HG03342 (cell line): Measurements from ENCODE around the gene SNX18.

ENCODE experiments used
- ATAC-seq: cut with Tn5 transposase; IDR thresholded peaks from one replicate; pipeline ENCODE4 v1.9.1; 2021; ENCODE audit warnings: mild to moderate bottlenecking, moderate library complexity; ENCODE audit not compliant: unreplicated experiment

SNX18 gene

DNA sequence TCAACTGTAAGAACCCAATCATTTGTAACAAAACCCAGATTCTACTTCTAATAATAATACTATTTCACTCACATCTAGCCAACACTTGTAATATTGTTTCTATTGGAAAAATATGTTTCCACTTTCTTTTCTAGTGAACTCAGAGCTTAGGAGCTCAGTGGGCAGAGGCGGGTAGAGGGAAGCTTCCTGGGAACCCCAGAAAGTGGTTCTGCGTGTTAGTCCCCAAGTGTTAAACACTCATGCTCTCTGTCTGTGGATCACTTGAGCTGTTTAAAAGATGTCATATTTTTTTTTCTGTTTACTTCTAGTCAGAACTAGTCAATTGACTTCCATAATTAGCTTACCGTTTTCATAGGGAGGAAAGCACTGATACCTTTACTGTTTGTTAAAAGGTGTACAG lies 20.6 kb downstream of the SNX18 start:
- ATAC-seq = no peak

- ATAC-seq = no peak
Measured at GRCh38 chr5:54539001-54539400, 21.4 kb downstream of the SNX18 start.

DNA sequence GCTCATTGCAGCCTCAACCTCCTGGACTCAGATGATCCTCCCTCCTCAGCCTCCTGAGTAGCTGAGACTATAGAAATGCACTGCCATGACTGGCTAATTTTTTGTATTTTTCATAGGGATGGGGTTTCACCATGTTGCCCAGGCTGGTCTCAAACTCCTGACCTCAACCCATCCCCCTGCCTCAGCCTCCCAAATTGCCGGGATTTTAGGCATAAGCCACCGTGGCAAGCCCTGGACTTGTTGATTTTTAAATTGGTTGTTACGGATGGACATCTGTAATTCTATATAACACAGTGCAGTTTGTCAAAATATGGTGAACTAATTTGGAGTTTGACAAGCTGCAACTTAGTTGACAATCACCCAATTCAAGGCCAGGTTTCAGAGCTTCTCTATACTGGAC lies 22.7 kb downstream of the SNX18 start:
- ATAC-seq = no peak

DNA sequence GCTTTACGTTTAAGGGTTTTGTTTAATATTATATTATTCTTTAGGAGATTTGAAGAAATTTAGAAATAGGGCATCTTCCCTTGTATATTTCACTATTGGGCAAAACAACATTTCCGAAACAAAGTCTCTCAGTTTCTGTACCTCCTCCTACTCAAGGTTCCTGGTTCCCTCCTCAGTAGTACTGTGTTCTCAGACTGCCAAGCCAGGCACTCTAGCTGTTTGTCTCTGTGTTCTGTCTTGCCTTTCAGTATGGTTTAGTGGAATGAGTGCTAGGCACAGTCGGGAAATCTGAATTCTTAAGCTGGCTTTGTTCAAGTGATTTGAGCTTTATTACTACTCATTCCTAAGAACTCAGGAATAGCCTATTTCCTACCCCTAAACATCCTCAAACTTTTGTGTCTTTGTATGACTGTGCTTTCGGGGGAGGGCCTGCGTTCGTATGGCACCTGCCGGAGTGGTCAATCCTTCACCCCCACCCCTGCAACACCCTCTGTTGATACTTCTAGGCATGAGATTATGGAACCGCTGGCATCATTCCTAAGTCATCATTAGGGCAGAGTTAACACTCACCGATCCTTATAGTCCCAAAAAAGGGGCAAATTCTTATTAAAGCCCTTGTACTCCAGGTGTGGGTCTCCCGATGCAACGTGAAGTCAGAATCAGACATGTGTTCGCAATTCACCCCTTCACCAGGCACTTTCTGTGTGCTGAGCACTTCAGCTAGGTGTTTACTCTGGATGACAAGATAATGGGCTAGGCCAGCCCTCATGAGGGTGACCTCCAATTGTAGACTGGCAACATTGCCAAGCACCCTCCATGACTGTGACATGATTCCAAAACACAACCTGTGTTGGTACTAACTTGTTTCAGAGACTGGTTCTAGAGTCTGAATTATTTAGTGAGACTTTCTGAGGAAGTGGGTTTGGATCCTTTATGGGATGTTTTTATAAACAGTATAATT lies 24.5 kb downstream of the SNX18 start:
- no peak for ATAC-seq

GRCh38 chr5:54544044-54544443 lies 26.5 kb downstream of the SNX18 start:
- ATAC-seq = no peak

GRCh38 chr5:54545796-54546195 lies 28.2 kb downstream of the SNX18 start:
- ATAC-seq = no peak

- ATAC-seq = no peak
Measured at GRCh38 chr5:54547711-54548250, 30.2 kb downstream of the SNX18 start.

DNA sequence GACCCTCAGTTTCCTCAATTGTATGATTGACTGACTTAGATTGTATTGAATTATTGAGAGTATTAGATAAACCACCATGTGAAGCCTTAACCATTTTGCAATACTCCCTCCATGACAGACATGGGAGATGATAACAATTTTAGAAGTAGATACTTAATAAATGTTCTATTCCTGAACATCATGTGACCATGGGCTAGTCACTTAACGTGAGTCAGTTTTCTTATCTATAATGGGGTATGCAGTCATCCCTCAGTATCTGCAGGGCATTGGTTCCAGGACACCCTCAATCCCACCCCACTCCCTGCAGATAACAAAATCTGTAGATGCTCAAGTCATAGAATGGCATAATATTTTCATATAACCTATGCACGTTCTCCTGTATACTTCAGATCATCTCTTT lies 31.0 kb downstream of the SNX18 start:
- ATAC-seq = no peak

- no peak for ATAC-seq
Measured at GRCh38 chr5:54551292-54551691, 33.7 kb downstream of the SNX18 start.

GRCh38 chr5:54551926-54552325 lies 34.4 kb downstream of the SNX18 start:
- ATAC-seq = no peak

GRCh38 chr5:54552446-54552845 lies 34.9 kb downstream of the SNX18 start:
- no peak for ATAC-seq

- no peak for ATAC-seq
Measured at GRCh38 chr5:54553659-54554207, 36.2 kb downstream of the SNX18 start.

- ATAC-seq = no peak
Measured at GRCh38 chr5:54556141-54556540, 38.6 kb downstream of the SNX18 start.

DNA sequence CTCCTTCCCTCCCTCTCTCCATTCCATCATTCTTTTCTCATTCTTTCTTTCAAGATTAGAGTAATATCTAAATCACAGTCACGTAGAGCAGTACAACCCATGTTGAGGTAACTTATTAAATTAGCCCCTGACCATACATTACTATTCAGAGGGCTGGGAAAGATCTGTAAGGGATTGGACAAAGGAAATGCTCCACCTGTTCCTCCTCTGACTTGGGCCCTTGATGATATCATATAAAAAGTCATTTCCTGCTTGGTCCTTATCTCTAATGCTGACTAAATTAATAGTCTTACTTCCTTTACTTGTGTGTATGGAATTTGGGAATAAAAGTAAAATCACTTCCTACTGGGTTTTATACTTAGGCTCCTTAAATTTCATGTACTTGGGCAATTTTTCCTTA lies 40.8 kb downstream of the SNX18 start:
- no peak for ATAC-seq

- ATAC-seq = no peak
Measured at GRCh38 chr5:54561651-54562050, 44.1 kb downstream of the SNX18 start.

DNA sequence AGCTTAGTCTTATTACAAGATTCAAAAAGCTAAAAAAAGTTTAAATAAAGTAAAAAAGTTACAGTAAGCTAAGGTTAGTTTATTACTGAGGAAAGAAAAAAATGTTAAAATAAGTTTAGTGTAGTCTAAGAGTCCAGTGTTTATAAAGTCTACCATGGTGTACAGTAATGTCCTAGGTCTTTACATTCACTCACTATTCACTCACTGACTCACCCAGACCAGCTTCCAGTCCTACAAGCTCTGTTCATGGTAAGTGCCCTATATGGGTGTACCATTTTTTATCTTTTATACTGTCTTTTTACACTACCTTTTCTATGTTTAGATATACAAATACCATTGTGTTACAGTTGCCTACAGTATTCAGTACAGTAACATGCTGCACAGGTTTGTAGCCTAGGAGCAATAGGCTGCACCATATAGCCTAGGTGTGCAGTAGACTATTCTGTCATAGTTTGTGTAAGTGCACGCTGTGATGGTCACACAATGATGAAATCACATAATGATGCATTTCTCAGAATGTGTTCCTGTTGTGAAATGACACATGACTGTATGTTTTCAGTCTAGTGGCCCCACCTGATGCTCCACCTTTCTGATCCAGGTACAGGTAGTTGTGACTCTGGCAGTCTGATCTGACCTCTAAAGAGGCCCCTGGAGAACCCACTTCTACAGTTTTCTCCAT lies 45.7 kb downstream of the SNX18 start:
- no peak for ATAC-seq

- ATAC-seq = no peak
Measured at GRCh38 chr5:54567996-54568395, 50.4 kb downstream of the SNX18 start.

DNA sequence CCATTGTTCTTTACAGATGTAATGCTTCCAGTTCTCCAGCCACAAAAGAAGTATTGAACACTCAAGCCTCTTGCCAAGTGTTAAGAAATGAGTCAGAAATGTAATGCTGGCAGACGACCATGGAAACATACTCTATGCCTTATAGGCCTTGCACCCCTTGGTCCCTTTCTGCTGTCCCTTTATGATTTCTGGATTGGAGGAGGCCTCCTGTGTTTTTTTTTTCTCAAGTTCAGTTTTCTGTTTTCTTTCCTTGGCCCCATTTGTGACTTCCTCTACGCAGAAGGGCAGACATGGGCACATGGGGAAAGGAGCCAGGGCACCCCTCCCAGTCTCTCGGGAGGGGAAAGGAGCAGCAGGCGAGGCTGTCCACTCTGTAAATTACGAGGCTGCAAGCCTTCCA lies 53.4 kb downstream of the SNX18 start:
- no peak for ATAC-seq

DNA sequence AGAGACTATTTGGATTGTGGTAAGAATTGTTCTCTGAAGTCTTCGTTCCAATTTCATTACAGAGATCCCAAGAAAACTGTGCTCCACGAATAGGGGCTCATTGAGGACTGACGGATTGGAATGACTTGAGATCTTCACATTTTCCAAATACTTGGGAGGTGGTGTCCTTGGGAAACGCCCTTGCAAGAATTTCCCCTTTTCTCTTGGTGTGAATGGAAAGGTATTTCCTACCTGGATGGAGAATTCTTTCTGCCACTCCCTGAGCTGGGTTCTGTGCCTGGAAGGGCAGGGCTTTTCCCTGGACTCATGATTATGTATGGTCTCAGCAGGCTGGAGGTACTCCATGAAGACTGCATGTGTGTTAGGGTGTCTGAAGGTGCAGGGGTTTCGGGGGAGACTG lies 53.9 kb downstream of the SNX18 start:
- ATAC-seq = no peak

DNA sequence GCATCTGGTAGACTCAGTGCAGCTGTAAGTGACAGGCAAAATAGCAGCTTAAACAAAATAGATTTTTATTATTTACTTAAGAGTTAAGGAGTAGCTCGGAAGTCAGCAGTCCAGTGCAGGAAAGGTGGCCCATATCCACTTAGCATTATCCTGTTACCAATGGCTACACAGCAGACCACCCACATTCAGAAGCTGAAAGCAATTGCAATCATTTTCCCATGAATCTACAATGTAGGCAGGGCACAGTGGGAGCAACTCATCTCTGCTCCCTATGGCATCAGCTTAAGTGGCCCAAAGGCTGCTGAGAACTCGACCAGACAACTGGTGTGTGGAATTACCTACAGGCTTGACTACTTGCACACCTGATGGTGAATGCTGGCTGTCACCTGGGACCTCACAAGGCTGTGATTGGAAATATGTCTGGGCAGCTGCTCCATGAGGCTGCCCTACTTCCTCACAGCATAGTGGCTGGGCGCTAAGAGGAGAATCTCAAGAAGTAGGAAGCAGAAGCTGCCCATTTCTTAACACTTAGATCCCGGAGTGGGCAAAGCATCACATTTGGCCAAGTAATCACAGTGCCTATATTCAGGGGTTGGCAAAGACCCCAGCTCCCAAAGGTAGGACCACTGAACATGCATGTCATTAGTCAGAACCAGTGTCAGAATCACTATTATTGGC lies 56.4 kb downstream of the SNX18 start:
- ATAC-seq = no peak

DNA sequence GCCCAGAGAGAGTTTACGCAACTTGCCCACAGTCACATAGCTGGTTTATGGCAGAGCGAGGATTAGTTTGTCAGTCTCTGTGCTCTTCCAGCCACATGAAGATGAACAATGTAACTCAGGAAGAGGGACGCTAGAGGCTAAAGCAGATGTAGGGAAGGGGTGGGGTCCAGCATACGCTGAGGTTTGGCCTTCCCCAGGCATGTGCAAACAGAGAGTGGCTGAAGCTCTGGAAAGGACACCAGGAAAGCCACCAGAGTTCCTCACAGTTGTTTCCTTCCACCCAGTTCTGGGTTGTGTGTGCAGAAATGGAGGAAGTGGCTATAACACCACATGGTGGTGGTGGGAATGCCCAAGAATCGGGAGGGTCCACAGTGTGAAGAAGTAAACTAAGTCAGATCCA lies 60.0 kb downstream of the SNX18 start:
- ATAC-seq = no peak
